ENCODE data around the gene NACC2.

GRCh38 chr9:136077491-136077890 is 17.6 kb downstream of the NACC2 start:
- no peak for TF ChIP-seq CTCF (IDR thresholded peaks at IDR 0.05 in 8 of 11, conservative IDR thresholded peaks at IDR 0.05 in 3 of 11)
- no peak for TF ChIP-seq POLR2AphosphoS5 (IDR thresholded peaks at IDR 0.05)
